ENCODE data around the gene VSNL1. TPM values are rescaled to one million over a fixed set of nuclear protein-coding genes. Genes with fewer than 3 reads are reported as not detected.

VSNL1 gene
- total RNA-seq, 1 experiment from 2014 or later, result 9.9 TPM

DNA sequence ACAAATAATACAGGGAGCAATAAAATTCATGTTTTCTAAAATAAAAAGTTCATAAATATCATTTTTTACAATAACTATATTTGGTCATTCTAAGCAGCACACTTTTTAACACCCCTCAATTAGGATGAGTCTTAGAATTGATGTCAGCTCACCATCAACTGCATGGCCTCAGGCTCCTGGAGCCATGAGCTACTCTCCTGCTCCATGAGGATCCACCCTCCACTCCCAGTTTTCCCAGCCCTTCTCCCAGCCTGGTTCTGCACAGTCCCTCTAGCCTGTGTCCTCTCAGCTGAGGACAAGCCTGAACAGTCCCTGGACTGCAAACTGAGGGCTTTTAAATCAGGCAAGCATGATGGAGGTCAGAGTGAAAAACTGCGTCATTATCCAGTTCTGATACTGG is 124.0 kb downstream of the VSNL1 start:
- no CpG with 5 or more reads among the region's 1 CpG for WGBS (ENCODE audit: extremely low coverage, insufficient read length, low lambda C conversion rate)

More for the DNA sequence above, 124.0 kb downstream of the VSNL1 start:
- H3K23ac ChIP-seq (ENCODE audit: insufficient read length, low read depth, low read length), result no peak overlapping the region
- Mint-ChIP-seq H3K4me3 (no peak overlapping the region), H3K36me3 (ENCODE audit: insufficient read depth in 1 of 3, low read depth in 3 of 3) (peaks cover 23 to 51% (median 51%) of the 10 kb centered on the region in 3 experiments; a peak in 6 of 7 replicates), H3K27me3 (ENCODE audit: low read depth) (no peaks in the 10 kb centered on the region), H3K4me1 (no peaks in the 10 kb centered on the region), H3K9me3 (no peaks in the 10 kb centered on the region), H3K27ac (no peak overlapping the region)
- no peak overlapping the region for H2BK15ac ChIP-seq (ENCODE audit: low read depth, low read length)
- no peak overlapping the region for H4K91ac ChIP-seq (ENCODE audit: insufficient read length, low read depth, low read length)
- no peak overlapping the region for H3K27ac ChIP-seq (ENCODE audit: insufficient read length, low read depth, low read length)
- no peak overlapping the region for H2BK120ac ChIP-seq (ENCODE audit: low read depth, low read length, poor library complexity, severe bottlenecking)
- H3K9me3 ChIP-seq (ENCODE audit: control insufficient read depth, low read depth, low read length), result no peaks in the 10 kb centered on the region
- no peaks in the 10 kb centered on the region for H3K79me1 ChIP-seq (ENCODE audit: insufficient read depth, low read depth, low read length, poor library complexity, severe bottlenecking)
- no peak overlapping the region for H2BK20ac ChIP-seq (ENCODE audit: low read depth, low read length, poor library complexity, severe bottlenecking)
- H3K27me3 ChIP-seq (ENCODE audit: insufficient read depth, low read length), result no peaks in the 10 kb centered on the region
- H4K5ac ChIP-seq (ENCODE audit: insufficient read length, low read depth, low read length), result no peak overlapping the region
- no peak overlapping the region for H2AFZ ChIP-seq (ENCODE audit: low read length)
- no peak overlapping the region for H3K4ac ChIP-seq (ENCODE audit: low read depth, low read length)
- no peak overlapping the region for H3K4me2 ChIP-seq (ENCODE audit: insufficient read depth, insufficient read length, low read length)
- H3K18ac ChIP-seq (ENCODE audit: insufficient read length, low read depth, low read length), result no peak overlapping the region
- no peak overlapping the region for H2BK12ac ChIP-seq (ENCODE audit: insufficient read length, low read depth, low read length)
- no peaks in the 10 kb centered on the region for H4K20me1 ChIP-seq (ENCODE audit: control insufficient read depth, insufficient read depth, insufficient read length)
- no peaks in the 10 kb centered on the region for H3K4me1 ChIP-seq (ENCODE audit: insufficient read depth, low read length)
- H2BK5ac ChIP-seq (ENCODE audit: insufficient read length, low read length), result no peak overlapping the region
- no peaks in the 10 kb centered on the region for H3K23me2 ChIP-seq (ENCODE audit: insufficient read length, low read depth, low read length, poor library complexity, severe bottlenecking)
- no peaks in the 10 kb centered on the region for H3K79me2 ChIP-seq (ENCODE audit: insufficient read depth, low read length)
- TF ChIP-seq, protein P1, sequence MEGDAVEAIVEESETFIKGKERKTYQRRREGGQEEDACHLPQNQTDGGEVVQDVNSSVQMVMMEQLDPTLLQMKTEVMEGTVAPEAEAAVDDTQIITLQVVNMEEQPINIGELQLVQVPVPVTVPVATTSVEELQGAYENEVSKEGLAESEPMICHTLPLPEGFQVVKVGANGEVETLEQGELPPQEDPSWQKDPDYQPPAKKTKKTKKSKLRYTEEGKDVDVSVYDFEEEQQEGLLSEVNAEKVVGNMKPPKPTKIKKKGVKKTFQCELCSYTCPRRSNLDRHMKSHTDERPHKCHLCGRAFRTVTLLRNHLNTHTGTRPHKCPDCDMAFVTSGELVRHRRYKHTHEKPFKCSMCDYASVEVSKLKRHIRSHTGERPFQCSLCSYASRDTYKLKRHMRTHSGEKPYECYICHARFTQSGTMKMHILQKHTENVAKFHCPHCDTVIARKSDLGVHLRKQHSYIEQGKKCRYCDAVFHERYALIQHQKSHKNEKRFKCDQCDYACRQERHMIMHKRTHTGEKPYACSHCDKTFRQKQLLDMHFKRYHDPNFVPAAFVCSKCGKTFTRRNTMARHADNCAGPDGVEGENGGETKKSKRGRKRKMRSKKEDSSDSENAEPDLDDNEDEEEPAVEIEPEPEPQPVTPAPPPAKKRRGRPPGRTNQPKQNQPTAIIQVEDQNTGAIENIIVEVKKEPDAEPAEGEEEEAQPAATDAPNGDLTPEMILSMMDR (conservative IDR thresholded peaks at IDR 0.05), result no peak
- H2AK5ac ChIP-seq (ENCODE audit: insufficient read length, low read length), result no peak overlapping the region
- DNase-seq, result no peak
- H3K56ac ChIP-seq (ENCODE audit: insufficient read length, low read depth, low read length), result no peak overlapping the region
- no peak overlapping the region for H4K8ac ChIP-seq (replicated peaks; ENCODE audit: insufficient read length, low read depth, low read length)
- no peak overlapping the region for H3K9ac ChIP-seq (ENCODE audit: extremely low read depth, insufficient read length, low read length)
- H3K14ac ChIP-seq (ENCODE audit: insufficient read depth, low read length), result no peak overlapping the region
- H3T11ph ChIP-seq (ENCODE audit: low read length), result no peak overlapping the region
